Body of pancreas (tissue), 4 donors: Measurements from ENCODE around the gene TPM2.

ENCODE experiments used
- POLR2A ChIP-seq, 3 donors: fragments of 450-650 bp; IDR thresholded peaks; one replicate each; pipeline ENCODE4 v1.6.1; 2016; ENCODE audit warnings: antibody characterized with exemption in 3 of 3, mild to moderate bottlenecking in 2 of 3
- TF ChIP-seq, protein P1 (sequence below), 7 experiments: fragments of 450-650 bp in 4 of 7; fragments of 200-600 bp in 3 of 7; sonication (generic) in 3 of 7; IDR thresholded peaks; one replicate each; pipeline ENCODE4 v1.5.1; 2016 to 2019; ENCODE audit warnings: antibody characterized with exemption in 7 of 7

GRCh38 chr9:35723908-35724307, 34.2 kb upstream of the TPM2 start:
- TF ChIP-seq, protein P1, sequence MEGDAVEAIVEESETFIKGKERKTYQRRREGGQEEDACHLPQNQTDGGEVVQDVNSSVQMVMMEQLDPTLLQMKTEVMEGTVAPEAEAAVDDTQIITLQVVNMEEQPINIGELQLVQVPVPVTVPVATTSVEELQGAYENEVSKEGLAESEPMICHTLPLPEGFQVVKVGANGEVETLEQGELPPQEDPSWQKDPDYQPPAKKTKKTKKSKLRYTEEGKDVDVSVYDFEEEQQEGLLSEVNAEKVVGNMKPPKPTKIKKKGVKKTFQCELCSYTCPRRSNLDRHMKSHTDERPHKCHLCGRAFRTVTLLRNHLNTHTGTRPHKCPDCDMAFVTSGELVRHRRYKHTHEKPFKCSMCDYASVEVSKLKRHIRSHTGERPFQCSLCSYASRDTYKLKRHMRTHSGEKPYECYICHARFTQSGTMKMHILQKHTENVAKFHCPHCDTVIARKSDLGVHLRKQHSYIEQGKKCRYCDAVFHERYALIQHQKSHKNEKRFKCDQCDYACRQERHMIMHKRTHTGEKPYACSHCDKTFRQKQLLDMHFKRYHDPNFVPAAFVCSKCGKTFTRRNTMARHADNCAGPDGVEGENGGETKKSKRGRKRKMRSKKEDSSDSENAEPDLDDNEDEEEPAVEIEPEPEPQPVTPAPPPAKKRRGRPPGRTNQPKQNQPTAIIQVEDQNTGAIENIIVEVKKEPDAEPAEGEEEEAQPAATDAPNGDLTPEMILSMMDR (IDR thresholded peaks at IDR 0.05): no peak
- no peak for TF ChIP-seq POLR2A (IDR thresholded peaks at IDR 0.05)
